SU-DHL-6 (cell line): ENCODE results near the gene TRIM40.
A peak's percentile ranks its signal among the peaks of the same experiment; 100 is the strongest.

Experiments
- H2AFZ ChIP-seq: fragments of 200-600 bp; sonication (generic); 2 replicates; pipeline ENCODE4 v1.6.1; 2014; ENCODE audit warnings: low read depth, mild to moderate bottlenecking, moderate library complexity, mixed read lengths, antibody characterized with exemption, low read length; ENCODE audit not compliant: severe bottlenecking
- H3F3A ChIP-seq: fragments of 200-600 bp; shearing (Covaris generic); 2 replicates; pipeline ENCODE4 v1.6.0; 2016; ENCODE audit warnings: antibody characterized with exemption, mild to moderate bottlenecking; ENCODE audit not compliant: insufficient read depth
- H3K27ac ChIP-seq: fragments of 200-600 bp; sonication (generic); 2 replicates; pipeline ENCODE4 v1.5.1; 2016; ENCODE audit warnings: low read depth, mild to moderate bottlenecking, low read length, moderate library complexity, mixed read lengths
- H3K27me3 ChIP-seq: fragments of 200-600 bp; sonication (generic), shearing (Covaris generic); 2 replicates; pipeline ENCODE4 v1.6.0; 2014; ENCODE audit warnings: mild to moderate bottlenecking, low read length
- H3K36me3 ChIP-seq: fragments of 200-600 bp; sonication (generic); 2 replicates; pipeline ENCODE4 v1.6.1; 2014; ENCODE audit warnings: mild to moderate bottlenecking, low read length, mixed read lengths
- H3K4me2 ChIP-seq: fragments of 300-600, 200-600 bp; shearing (Covaris generic), sonication (generic); 2 replicates; pipeline ENCODE4 v1.6.0; 2014; ENCODE audit warnings: low read length, low read depth, mild to moderate bottlenecking; ENCODE audit not compliant: poor library complexity, severe bottlenecking
- H3K4me3 ChIP-seq: fragments of 200-600 bp; sonication (generic); 2 replicates; pipeline ENCODE4 v1.5.1; 2014; ENCODE audit warnings: antibody characterized with exemption, low read length, mild to moderate bottlenecking, mixed read lengths; ENCODE audit not compliant: insufficient read depth, poor library complexity, severe bottlenecking
- H3K79me2 ChIP-seq: fragments of 200-600 bp; sonication (generic); 2 replicates; pipeline ENCODE4 v1.6.1; 2014; ENCODE audit warnings: mild to moderate bottlenecking, low read length, moderate library complexity; ENCODE audit not compliant: insufficient read depth
- H3K9ac ChIP-seq: fragments of 200-600 bp; sonication (generic); 2 replicates; pipeline ENCODE4 v1.7.0; 2014; ENCODE audit warnings: mild to moderate bottlenecking, low read length
- H3K9me2 ChIP-seq: fragments of 200-600 bp; sonication (generic); replicated peaks from 2 replicates; pipeline ENCODE4 v1.6.1; 2014; ENCODE audit warnings: low read length; ENCODE audit not compliant: insufficient read depth
- H3K9me3 ChIP-seq: fragments of 200-600 bp; sonication (generic); 2 replicates; pipeline ENCODE4 v1.6.1; 2014; ENCODE audit warnings: low read length, mixed read lengths; ENCODE audit not compliant: insufficient read depth
- H4K20me1 ChIP-seq: fragments of 200-600 bp; sonication (generic); 2 replicates; pipeline ENCODE4 v1.6.1; 2014; ENCODE audit warnings: low read depth, mild to moderate bottlenecking, antibody characterized with exemption, low read length, moderate library complexity, mixed read lengths
- EZH2phosphoT487 ChIP-seq: fragments of 200-600 bp; sonication (generic), shearing (Covaris generic); conservative IDR thresholded peaks from 2 replicates; pipeline ENCODE4 v1.6.1; 2018; ENCODE audit warnings: mild to moderate bottlenecking, antibody characterized with exemption, low read length, moderate library complexity, mixed read lengths
- TF ChIP-seq, protein P1 (sequence below): fragments of 200-600 bp; sonication (generic); IDR thresholded peaks from one replicate; pipeline ENCODE4 v1.5.1; 2017; ENCODE audit warnings: antibody characterized with exemption, mild to moderate bottlenecking, low read length, moderate library complexity; ENCODE audit not compliant: insufficient read depth, poor library complexity, severe bottlenecking

TRIM40 gene

DNA sequence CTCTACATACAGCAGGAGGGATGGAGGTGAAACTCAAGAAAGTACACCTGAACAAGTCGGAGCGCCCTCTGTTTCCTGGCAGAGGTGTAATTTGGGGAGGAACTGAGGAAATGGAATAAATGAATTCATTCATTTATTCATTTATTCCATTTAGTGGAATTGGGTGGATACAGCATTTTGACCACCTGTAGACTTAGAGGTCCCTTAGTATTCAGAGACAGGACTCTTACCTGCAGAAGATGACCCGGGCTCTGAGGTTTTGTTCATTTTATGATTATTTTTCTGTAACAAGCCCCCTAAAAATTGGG is 32.1 kb upstream of the TRIM40 start:
- H3K4me3 ChIP-seq, result no peak overlapping the region

DNA sequence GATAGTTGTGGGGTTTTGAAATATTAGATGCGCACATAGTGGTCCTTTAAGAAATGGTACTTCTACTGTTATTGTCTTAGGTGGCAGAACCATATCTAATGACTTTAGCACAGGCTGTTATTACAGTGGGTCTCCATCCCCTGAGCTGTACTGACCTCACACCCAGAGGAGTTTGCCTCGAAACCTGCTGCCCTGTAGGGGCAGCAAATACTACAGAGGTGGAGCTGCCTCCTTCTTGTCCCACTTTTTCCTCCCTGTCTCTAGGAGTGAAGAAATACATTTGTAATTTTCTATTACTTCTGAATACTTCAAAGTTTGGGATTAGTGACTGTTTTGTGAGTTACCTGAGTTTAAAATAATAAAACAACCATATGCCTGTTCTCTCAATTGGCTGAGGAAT is 31.3 kb upstream of the TRIM40 start:
- Histone ChIP-seq H4K20me1 (no peaks in the 10 kb centered on the region), H3F3A (peaks cover 5% of the 10 kb centered on the region), H3K9me2 (no peaks in the 10 kb centered on the region), H3K79me2 (no peaks in the 10 kb centered on the region), H3K4me3 (no peak overlapping the region), H3K9me3 (no peaks in the 10 kb centered on the region), H3K27ac (no peak overlapping the region), H2AFZ (no peak overlapping the region), H3K27me3 (no peaks in the 10 kb centered on the region), H3K36me3 (no peaks in the 10 kb centered on the region), H3K9ac (no peak overlapping the region), H3K4me2 (no peak overlapping the region)
- TF ChIP-seq EZH2phosphoT487, result no peak
- TF ChIP-seq, protein P1, sequence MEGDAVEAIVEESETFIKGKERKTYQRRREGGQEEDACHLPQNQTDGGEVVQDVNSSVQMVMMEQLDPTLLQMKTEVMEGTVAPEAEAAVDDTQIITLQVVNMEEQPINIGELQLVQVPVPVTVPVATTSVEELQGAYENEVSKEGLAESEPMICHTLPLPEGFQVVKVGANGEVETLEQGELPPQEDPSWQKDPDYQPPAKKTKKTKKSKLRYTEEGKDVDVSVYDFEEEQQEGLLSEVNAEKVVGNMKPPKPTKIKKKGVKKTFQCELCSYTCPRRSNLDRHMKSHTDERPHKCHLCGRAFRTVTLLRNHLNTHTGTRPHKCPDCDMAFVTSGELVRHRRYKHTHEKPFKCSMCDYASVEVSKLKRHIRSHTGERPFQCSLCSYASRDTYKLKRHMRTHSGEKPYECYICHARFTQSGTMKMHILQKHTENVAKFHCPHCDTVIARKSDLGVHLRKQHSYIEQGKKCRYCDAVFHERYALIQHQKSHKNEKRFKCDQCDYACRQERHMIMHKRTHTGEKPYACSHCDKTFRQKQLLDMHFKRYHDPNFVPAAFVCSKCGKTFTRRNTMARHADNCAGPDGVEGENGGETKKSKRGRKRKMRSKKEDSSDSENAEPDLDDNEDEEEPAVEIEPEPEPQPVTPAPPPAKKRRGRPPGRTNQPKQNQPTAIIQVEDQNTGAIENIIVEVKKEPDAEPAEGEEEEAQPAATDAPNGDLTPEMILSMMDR, result no peak

More for the DNA sequence above, 32.1 kb upstream of the TRIM40 start:
- peak overlapping the region; percentile 83 for H2AFZ ChIP-seq
- H3K27me3 ChIP-seq, result no peaks in the 10 kb centered on the region
- no peak for TF ChIP-seq EZH2phosphoT487
- TF ChIP-seq, protein P1, result no peak
- no peaks in the 10 kb centered on the region for H4K20me1 ChIP-seq
- H3K9me2 ChIP-seq, result no peaks in the 10 kb centered on the region
- H3K79me2 ChIP-seq, result no peaks in the 10 kb centered on the region
- H3F3A ChIP-seq, result peaks cover 5% of the 10 kb centered on the region
- peak overlapping the region; percentile 67 for H3K4me2 ChIP-seq
- peak overlapping the region; percentile 29 for H3K9ac ChIP-seq
- H3K36me3 ChIP-seq, result no peaks in the 10 kb centered on the region
- no peak overlapping the region for H3K27ac ChIP-seq
- H3K9me3 ChIP-seq, result no peaks in the 10 kb centered on the region

DNA sequence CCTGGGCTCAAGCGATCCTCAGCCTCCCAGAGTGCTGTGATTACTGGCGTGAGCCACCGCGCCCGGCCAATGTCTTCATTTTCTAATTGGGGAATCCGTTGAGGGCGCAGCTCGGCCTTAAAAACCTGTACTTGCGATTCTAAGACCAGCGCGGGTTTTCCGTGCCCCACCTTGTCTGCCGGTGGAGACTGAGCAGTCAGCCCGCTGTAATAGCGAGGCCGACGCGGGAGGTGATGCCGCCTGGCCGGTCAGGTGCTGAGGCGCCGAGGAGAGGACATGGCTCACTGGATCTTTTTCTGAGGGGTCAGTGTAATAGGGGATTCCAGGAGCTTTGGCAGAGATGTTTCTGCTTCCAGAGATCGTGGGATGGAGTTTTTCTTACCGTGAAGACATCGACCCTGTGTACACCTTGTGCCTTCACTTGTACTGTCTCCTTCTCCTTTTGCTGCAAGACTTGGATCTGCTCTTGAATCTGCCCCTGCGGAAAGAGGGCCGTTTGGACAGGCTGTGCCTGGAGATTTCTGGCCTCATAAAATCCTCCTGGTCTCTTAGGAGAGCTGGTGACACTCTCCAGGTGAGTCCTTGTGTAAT is 24.6 kb upstream of the TRIM40 start:
- Histone ChIP-seq H3K9ac (no peak overlapping the region), H3K9me2 (no peaks in the 10 kb centered on the region), H2AFZ (no peak overlapping the region), H3K27ac (no peak overlapping the region), H3F3A (no peaks in the 10 kb centered on the region), H3K27me3 (no peaks in the 10 kb centered on the region), H3K36me3 (no peaks in the 10 kb centered on the region), H3K9me3 (no peaks in the 10 kb centered on the region), H3K4me2 (no peak overlapping the region), H4K20me1 (no peaks in the 10 kb centered on the region), H3K79me2 (no peaks in the 10 kb centered on the region), H3K4me3 (no peak overlapping the region)
- TF ChIP-seq EZH2phosphoT487, result no peak
- TF ChIP-seq, protein P1, result no peak
